ENCODE results near the gene MYORG.

MYORG gene

DNA sequence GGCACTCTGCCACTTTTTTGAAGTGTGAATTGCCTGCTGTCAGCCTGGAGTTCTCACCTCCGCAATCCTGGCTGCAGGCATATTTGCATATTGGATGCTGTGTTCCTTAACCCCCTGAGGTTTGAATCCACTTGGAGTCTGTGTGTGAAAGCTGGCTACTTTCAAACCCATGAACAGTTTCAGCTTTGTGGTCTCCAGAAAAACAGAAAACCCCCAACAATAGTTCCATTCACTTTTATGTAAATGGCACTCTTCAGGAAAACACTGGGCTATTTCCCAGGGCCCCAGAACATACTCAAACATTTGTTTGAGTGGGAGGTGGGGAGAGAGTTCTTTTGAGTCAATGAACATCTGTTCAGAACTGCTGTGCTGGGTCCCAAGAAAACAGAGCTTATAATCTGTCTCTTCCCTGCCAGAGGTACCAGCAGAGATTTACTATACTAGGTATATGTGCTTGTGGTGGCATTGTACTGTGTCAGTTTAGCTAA, 42.3 kb downstream of the MYORG start:
- DNase-seq (ENCODE audit: low read depth in 2 of 2), result no peak
- H3K4me3 ChIP-seq (replicated peaks in 1 of 2; ENCODE audit: low read depth in 2 of 2, low read length in 2 of 2), result no peak overlapping the region
- TF ChIP-seq, protein P1, sequence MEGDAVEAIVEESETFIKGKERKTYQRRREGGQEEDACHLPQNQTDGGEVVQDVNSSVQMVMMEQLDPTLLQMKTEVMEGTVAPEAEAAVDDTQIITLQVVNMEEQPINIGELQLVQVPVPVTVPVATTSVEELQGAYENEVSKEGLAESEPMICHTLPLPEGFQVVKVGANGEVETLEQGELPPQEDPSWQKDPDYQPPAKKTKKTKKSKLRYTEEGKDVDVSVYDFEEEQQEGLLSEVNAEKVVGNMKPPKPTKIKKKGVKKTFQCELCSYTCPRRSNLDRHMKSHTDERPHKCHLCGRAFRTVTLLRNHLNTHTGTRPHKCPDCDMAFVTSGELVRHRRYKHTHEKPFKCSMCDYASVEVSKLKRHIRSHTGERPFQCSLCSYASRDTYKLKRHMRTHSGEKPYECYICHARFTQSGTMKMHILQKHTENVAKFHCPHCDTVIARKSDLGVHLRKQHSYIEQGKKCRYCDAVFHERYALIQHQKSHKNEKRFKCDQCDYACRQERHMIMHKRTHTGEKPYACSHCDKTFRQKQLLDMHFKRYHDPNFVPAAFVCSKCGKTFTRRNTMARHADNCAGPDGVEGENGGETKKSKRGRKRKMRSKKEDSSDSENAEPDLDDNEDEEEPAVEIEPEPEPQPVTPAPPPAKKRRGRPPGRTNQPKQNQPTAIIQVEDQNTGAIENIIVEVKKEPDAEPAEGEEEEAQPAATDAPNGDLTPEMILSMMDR (IDR thresholded peaks at IDR 0.05; ENCODE audit: low read depth, low read length), result no peak

DNA sequence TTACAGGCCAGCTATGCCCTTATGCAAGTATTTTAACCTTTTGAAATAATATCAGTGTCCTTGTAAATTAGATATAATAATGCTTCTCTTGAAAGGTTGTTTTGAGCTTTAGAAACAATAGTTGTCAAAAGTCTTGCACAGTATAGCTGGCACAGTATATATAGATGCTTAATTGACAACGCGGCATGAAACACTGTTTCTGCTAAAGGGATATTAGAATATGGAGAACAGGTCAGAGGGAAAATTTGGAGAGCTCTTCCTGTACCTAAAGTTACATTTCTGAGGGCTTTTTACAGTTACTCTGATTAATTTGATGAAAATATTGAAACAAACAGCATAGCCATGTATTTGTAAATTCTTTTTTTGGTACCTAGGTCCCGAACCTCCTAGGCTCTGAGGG, 42.9 kb downstream of the MYORG start:
- TF ChIP-seq, protein P1 (IDR thresholded peaks at IDR 0.05; ENCODE audit: low read depth, low read length), result no peak
- DNase-seq (ENCODE audit: low read depth in 2 of 2), result no peak
- H3K4me3 ChIP-seq (replicated peaks in 1 of 2; ENCODE audit: low read depth in 2 of 2, low read length in 2 of 2), result no peak overlapping the region

DNA sequence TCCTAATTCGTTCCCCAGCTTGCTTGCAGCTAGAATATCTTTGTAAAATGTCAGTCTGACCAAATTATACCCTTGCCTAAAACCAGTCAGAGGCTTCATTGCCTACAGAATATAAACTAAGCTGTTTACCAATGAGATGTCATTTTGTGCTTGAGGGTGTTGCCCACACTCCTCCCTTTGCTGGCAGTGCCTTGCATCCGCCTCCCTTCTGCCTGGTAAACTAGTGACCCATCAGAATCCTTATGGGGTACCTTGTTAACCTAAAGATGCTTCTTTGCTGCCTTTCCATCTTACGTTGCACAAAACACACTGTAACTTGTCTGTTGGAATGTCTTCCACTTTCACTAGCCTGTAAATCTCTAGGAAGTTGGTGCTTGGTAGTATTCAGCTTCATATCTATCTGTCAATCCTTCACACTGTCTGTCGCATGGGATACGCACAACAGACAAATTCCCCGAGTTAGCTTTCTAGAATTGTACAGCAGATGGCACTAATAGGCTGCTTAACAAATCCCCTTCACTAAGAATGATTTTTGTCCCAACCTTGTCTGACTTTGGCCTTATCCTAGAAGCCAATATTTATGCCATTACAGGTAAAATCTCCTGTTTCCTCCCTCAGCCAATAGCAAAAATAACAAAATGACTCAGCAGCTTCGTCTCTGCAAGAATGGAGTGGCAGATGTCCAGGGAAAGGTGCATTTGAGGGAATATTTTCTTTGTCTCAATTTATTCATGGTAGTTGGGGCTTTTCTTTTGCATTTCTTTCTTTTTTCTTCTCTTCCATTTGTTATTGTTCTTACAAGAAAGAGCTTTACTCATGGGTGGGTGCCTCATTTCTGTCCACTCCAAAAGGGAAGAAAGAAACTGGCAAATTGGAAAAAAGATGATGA, 44.4 kb downstream of the MYORG start:
- H3K4me3 ChIP-seq (replicated peaks in 1 of 2; ENCODE audit: low read depth in 2 of 2, low read length in 2 of 2), result no peak overlapping the region
- TF ChIP-seq, protein P1 (IDR thresholded peaks at IDR 0.05; ENCODE audit: low read depth, low read length), result peak; percentile 49
- peak; percentile 72 to 73 for DNase-seq (ENCODE audit: low read depth in 2 of 2)

DNA sequence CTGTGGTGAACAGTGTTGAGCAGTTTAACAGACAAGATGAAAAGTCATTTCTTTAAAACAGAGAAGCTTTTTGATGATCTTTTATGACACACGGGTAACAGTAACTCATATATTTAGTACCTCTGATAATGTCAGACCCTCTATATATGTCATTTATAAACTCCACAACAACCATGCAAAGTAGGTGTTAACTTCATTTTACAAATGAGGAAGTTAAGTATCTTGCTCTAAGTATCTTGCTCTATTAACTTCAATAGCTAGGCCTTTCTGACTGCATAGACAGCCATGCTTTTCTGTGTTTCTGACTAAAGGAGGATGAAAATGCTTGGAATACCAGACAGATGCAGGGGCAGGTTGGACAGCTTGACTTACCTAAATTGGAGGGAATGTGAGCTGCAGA, 45.5 kb downstream of the MYORG start:
- no peak for DNase-seq (ENCODE audit: low read depth in 2 of 2)
- no peak overlapping the region for H3K4me3 ChIP-seq (replicated peaks in 1 of 2; ENCODE audit: low read depth in 2 of 2, low read length in 2 of 2)
- TF ChIP-seq, protein P1 (IDR thresholded peaks at IDR 0.05; ENCODE audit: low read depth, low read length), result no peak

DNA sequence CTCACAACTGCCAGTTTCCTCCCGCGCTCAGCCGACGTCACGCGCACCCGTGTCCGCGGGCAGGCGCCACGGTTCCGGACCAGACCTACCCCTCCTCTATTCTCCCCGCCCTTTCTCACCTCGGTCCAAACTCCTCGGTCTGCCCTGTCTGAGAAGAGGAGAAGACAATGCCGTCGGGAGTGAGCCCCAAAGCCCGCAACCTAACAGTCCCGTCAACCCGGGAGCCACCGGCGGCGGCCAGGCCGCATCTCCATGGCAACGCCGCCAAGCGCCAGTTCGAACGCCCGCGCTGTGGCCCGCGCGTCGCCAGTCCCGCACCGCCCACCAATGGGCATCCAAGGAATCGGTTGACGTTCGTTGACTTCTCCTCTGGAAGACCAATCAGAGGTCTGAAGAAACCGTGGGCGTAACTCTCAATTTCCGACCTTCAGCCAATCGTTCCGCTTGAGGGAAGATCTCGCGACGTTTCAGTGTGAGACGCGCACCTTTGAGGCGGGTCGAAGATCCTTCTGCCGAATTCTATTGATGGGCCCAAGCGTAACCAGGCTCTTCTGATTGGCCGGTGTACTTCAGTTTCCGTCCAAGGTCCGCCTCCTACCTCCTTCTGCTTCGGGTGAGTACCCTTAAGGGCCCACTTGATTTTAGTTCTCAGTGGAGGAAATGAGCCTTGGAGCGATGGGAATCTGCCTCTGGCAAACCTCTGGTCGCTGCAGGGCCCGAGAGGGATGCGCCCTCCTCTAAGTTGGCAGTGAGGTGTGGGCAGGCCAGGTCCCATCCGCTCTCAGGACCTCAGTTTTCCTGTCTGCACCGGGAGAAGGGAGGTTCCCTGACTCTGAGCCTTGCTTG, 47.5 kb downstream of the MYORG start, which contains the start of the genes KIF24 and NUDT2:
TSS of gene KIF24 (minus strand) at position 282 of the 846 bp plus-strand sequence. CDS start 17,922 bp downstream, outside the sequence.
TSS of gene NUDT2 (plus strand) at position 583 of the 846 bp plus-strand sequence. CDS start 9,471 bp downstream, outside the sequence.
- DNase-seq (ENCODE audit: low read depth in 2 of 2), result peak; percentile 100
- peak within 1 kb of the TSS; percentile 78 to 99 for H3K4me3 ChIP-seq (replicated peaks in 1 of 2; ENCODE audit: low read depth in 2 of 2, low read length in 2 of 2)
- TF ChIP-seq, protein P1 (IDR thresholded peaks at IDR 0.05; ENCODE audit: low read depth, low read length), result no peak

DNA sequence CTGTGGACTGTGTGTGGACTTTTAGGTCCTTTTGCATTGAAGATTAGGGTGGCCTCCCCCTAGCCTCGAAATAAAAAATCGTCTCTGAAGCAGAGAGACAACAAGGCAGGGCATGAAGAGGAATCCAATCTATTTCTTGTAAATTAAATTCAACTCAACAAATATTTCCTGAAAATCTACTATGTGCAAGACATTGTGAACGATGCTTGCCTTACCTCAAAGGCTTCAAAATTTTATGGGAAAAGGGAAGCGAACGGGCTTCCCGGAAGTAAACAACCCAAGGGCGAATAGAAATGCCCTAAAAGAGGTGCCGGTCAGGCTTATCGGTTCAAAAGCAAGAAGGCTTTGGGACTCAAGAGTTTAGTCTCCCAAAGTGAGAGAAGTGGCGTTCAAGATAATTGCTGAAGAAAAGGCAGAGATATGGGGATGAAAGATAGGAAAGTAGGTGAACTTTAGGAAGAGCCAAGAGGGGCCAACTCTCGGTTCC, 48.2 kb downstream of the MYORG start:
- TF ChIP-seq, protein P1 (IDR thresholded peaks at IDR 0.05; ENCODE audit: low read depth, low read length), result no peak
- DNase-seq (ENCODE audit: low read depth in 2 of 2), result peak in 1 of 2 donors; percentile 42
- peak overlapping the region; percentile 76 to 86 for H3K4me3 ChIP-seq (replicated peaks in 1 of 2; ENCODE audit: low read depth in 2 of 2, low read length in 2 of 2)
